Activated CD4-positive, CD25-positive, alpha-beta regulatory T cell treated with anti-CD3 and anti-CD28 coated beads, Interleukin-2, amount 50 U/mL, for 24 hours (primary cell): ENCODE measurements around the gene SHLD2.
"Not testable (repeated sequence)": the region's sequence is repeated elsewhere in the genome, so short reads cannot be mapped to it uniquely, and the experiment has no call there.

Experiments
- ATAC-seq, 2 donors: fragments of 150-1000 bp; cut with Tn5 transposase; one replicate each; pipeline ENCODE4 v1.10.0; 2021; ENCODE audit warnings: mild to moderate bottlenecking in 1 of 2, moderate library complexity in 1 of 2

SHLD2 gene

DNA sequence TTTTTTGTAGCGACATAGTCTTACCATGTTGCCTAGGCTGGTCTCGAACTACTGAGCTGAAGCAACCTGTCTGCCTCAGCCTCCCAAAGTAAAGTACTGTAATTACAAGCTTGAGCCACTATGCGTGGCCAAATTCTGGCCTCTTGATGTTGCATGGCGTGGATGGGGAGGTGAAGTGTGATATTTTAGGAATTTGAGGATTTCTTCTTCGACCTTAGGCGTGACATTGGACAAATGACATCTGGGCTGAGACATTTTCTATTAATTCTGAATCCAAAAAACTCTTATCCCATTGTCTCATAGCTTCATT, 48.1 kb downstream of the SHLD2 start:
- ATAC-seq: not testable (repeated sequence)

DNA sequence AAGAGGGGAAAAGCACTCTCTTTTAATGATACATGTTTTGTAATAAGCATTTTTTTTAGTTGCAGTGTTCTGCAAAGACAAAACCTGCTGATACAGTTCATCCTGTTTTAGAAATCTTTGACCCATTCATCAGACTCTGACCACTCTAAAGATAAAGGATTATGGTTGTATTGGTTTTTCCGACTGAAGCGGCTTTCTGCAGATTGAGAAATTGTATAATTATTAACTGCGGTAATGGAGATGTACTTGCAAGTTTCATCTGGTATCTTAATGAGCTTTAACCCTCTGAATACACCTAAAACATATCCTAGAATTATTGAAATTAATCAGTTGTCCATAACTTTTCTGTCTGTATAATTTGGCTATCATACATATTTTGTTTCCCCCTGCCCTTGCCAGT, 50.6 kb downstream of the SHLD2 start:
- not testable (repeated sequence) for ATAC-seq

DNA sequence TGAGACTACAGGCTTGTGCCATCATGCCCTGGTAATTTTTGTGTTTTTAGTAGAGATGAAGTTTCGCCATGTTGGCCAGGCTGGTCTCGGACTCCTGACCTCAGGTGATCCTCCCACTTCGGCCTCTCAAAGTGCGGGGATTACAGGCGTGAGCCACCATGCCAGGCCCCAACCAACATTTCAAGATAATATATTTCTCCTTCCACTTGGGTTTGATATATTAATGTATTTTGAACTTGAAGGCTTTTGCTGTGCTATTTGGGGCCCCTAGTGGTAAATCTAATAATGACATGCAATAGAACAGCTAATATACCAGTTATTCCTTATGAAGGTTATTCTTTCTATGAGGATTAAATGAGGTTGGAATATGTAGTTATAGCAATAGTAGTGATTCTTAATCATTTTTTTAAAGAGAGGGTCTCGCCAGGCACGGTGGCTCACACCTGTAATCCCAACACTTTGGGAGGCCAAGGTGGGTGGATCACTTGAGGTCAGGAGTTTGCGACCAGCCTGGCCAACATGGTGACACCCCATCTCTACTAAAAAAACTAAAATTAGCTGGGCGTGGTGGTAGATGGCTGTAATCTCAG, 54.1 kb downstream of the SHLD2 start:
- ATAC-seq: not testable (repeated sequence)

DNA sequence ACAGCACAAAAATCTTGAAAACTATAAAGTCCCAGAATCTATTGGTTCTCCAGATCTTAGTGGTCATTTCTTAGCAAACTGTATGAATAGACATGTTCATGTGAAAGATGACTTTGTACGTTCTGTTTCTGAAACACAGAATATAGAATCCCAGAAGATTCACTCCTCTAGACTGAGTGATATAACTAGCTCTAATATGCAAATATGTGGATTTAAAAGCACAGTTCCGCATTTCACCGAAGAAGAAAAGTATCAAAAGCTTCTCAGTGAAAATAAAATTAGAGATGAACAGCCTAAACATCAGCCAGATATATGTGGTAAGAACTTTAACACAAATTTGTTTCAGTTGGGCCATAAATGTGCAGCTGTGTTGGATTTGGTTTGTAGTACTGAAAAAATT, 56.5 kb downstream of the SHLD2 start:
- not testable (repeated sequence) for ATAC-seq

DNA sequence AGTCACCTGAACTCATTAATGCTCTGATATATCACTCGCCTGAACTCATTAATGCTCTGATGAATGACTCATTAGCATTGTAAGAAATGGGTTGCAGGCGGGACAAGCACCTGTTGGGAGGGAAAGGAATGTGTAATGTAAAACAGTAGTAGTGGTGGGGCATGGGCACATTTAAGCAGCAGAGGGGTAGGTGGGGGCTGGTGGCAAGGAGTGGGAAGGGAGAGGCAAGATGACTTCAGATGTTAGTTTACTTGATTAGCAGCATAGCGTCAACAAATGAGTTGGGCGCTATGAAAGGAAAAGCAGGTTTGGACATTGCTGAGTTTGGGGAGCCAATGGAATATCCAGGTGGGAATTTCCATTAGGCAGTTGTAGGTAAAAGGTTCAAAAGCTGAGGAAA, 61.8 kb downstream of the SHLD2 start:
- ATAC-seq: not testable (repeated sequence)

DNA sequence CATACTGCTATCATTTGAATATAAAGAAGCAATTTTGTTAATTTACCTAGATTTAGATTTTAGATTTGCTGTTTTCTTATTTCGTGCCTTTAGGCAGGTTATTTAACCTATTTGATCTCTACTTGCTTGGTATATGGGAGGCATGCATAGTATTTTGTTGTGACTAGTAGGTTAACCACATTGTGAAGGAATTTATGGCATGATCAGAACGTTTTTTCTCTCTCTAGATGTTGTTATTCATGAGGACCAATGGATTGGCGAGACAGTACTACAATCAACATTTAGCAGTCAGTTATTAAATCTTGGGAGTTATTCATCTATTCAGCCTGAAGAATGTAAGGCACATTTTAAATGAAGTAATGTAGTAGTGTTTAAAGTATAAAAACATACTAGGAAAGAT, 62.8 kb downstream of the SHLD2 start:
- not testable (repeated sequence) for ATAC-seq

DNA sequence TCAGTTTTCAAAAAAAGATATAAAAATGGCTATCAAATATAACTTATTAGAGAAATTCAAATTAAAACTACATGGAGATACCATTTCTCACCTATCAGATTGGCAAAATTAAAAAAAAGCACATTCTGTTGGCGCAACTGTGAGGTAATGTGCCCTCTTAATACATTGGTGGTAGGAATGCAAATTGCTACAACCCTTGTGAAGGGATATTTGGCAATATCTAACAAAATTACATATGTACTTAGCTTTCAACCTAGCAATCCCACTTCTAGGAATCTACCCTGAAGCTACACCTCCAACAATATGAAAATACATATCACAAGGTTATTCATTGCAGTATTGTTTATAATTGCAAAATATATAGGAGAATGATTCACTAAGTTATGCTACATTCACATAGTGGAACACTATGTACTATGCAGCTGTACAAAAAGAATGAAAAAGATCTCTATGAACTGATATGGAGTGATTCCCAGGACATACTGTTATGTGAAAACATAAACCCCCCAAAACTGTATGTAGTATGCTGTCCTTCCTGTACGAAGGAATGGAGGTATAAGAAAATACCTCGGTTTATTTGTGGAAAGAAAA, 67.8 kb downstream of the SHLD2 start:
- ATAC-seq: not testable (repeated sequence)

DNA sequence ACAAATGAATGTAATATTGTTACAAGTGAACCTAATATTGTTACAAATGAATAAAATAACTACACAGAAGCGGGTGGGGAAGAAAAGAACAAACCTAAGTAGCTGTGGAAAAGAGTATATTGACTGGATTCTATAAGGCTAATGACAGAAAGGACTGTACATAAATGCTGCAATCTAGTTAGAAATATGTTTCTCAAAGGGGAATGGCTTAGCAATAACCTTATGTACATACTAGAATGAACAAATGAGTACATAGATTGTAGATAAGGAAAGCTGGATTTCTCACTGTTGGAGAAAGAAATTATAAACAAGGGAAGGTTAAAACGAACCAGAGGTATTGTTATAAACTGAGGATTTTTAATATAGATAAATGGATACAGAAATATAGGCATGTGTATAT, 68.4 kb downstream of the SHLD2 start:
- ATAC-seq: not testable (repeated sequence)

DNA sequence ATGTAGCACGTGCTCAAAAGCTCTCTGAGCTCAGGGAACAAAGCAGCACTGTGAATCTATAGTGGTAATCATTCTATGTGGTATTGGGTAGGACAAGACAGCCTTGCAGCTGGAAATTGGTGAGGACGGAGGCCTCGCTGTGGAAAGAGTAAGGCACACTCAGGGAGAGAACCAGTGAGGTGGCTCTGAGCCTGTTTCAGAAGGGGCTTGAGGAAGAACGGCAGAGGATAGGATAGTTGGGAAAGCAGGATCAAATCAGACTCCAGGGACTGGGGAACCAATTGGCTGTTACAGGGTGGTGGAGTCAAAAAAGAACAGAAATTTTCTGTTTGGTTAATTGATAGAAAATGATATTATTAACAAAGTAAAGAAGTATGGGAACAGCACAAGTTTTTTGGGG, 74.9 kb downstream of the SHLD2 start:
- not testable (repeated sequence) for ATAC-seq

DNA sequence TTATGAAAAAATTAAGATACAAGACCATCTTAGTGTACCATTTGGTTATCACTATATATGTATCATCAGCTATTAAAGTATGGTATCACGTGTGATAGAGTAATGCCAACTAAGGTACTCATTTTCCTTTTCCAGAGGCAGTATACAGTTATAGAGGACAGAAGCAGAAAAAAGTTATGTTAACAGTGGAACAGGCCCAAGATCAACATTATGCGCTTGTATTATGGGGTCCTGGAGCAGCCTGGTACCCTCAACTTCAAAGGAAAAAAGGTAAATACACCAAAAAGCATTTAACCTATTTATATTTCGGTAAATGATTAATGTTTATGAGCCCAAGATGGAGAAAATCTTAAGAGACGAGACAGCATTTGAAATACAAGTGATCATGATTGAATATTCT, 75.7 kb downstream of the SHLD2 start:
- ATAC-seq: not testable (repeated sequence)

DNA sequence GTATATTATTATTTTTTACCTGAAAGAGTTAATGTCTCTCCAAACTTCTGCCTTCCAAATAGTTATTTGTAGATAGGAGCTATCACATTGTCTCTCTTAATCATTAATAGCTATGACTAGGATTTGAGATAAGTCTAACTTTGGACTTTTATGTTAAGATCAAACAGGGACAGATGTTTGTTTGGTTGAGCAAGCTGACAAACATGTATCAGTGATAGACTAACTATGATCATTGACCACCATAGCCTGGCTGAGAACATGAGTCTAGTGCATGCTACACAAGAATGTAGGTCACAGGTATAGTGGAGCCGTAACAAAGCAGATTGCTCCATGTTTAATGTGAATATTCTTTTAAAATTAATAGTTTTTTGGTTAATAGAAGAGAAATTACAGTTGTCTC, 76.7 kb downstream of the SHLD2 start:
- not testable (repeated sequence) for ATAC-seq

DNA sequence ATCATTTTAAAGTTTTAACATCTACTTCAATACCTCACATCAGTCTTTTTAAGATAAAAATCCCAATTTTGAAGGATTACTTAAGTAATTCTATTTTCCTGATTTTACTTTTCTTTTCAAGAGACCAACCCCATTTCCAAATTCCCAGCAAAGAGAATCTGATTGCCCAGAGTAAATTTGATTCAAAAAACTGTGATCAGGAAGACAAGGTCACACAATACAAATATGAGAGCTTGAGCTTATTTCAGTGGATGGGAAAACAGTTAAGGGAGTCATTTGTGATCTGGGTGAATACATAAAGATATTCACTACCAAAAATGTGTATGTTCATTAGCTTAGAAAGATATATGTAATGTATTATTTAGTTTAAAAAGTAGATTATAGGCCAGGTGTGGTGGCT, 77.2 kb downstream of the SHLD2 start:
- not testable (repeated sequence) for ATAC-seq

DNA sequence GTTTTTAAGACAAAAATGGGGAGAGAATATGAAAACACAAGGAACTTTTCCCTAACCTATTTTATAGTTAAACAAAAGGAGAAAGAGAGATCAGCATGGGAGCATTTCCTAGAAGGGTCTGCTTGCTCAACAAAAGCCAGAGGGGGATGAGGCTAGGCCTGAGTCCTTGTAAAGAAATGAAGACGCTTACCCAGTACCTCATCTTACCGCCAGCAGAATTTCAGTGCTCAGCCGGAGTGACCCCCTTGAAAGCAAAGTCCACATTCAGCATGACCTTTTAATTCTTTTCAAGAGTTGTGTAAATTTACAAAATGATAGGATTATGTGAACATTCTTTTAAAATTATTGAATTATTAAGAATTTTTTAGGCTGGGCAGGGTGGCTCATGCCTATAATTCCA, 82.6 kb downstream of the SHLD2 start:
- ATAC-seq: not testable (repeated sequence)

DNA sequence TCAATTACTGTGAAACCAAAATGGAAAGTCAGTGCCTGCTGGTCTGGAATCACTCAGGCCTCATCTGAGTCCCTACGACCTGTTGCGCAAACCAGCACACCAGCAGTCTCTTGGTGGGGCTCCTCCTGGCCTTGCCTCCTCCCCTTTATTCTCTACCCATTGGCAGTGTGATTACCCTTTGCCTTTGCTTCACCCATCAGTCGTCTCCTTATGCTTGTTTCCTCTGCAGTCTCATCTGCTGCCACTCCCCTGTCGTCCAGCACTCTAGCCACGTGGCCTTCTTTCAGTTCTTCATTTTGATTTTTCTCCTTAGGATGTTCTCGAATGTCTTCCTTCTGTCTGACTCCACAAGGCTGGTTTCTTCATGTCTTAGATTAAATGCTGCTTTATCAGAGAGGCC, 89.4 kb downstream of the SHLD2 start:
- ATAC-seq: not testable (repeated sequence)

DNA sequence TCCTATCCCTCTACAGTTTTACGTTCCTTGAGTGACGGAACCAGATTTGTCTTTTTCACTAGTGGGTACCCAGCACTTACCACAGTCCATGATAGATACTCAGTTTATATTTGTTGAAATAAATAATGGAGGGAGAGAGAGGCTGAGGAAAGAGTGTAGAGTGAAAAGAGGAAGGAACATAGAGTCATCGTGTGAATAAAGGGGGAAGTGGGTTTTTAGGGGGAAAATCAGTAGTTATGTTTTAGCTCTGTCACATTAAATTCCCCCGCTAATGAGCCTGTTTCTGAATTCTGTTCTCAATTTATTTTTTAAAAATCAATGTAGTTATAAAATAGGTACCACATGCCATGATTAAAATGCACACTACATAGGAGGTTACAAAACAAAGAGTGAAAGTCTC, 91.0 kb downstream of the SHLD2 start:
- not testable (repeated sequence) for ATAC-seq

DNA sequence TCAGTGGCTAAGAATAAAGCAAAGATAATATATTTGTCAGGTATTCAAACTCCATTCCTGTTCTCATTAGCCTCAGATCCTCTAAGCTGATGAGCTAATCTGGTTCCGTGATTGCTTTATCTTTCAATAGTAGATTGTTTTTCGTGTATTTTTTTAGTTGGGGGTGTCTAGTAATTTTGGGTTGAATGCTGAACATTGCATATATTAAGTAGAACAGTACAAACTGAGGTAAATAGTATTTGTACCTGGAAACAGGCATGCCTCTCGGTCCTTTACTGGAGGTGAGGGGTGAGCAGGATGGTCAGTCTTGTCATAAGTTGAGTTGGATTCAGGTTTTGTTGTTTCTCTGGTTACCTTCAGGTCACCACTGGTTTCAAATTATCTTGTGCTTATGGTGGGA, 92.6 kb downstream of the SHLD2 start:
- ATAC-seq: not testable (repeated sequence)

DNA sequence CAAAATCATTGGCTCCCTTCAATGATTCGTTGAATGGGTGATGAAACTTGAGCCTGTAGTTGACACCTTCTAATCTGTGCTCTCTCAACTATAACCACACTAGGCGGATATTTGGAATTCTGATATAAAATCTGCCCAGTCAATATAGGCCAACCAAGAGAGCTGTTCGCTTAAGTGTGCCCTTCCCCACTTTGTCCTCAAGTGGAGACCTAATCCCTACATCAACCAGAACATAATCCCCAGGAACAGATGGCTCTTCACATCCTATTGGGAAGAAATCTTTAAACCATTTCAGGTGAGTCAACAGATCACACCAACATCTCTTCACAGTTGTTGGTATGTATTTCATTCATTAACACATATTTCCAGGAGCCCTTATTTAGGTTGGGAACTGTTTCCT, 96.8 kb downstream of the SHLD2 start:
- not testable (repeated sequence) for ATAC-seq

DNA sequence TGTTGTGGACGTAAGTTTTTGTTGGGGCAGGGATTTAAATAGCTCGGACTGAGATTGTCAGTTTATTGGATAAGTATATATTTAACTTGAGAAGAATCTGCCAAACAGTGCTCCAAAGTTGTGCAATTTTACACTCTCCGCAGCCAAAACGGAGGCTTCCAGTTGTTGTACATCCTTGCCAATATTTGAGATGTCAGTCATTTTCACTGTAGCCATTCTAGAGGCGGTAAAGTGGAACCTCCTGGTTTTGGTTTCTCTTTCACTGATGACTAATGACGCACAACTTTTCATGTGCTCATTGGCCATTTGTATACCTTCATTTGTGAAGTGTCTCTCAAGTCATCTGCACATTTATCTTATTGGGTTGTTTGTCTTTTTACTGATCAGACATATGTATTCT, 105.9 kb downstream of the SHLD2 start:
- ATAC-seq: peak; percentile 79 to 86

DNA sequence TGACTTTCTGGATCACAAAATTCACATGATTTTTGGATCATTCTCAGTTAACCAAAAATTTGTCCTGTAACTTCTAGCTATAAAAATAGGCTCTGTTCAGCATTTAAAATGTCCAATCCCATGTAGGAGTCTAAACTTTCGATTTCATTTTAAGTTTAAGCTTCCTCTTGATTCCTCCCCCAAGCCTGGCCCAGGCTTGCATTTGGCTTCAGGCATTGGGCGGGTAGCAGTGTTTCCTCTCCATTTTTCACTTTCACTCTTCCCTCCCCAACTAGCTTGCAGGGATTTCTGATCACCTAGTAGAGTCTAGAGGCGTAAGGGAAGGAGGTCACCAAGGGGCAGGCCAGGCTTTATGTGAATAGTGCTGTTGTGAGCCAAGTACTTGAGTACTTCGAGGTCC, 109.8 kb downstream of the SHLD2 start:
- ATAC-seq: not testable (repeated sequence)

DNA sequence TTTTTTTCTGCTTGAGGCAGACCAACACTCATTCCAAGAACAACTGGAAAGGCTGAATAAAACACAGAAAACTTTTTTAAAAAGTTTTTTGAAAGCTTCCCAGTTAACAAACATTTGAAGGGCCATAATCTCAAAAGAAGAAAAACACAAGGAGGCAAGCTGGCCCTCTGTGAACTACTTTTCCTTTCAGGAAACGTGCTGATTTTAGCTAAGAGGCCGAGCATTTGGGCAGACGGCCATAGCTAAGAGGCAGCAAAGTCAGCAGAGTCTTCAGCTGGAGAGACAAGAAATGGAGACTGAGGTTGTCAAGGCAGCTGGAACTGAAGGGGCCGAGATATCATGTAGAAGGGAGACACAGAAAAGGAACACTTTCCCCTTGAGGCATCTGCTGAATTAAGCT, 111.9 kb downstream of the SHLD2 start:
- ATAC-seq: not testable (repeated sequence)

DNA sequence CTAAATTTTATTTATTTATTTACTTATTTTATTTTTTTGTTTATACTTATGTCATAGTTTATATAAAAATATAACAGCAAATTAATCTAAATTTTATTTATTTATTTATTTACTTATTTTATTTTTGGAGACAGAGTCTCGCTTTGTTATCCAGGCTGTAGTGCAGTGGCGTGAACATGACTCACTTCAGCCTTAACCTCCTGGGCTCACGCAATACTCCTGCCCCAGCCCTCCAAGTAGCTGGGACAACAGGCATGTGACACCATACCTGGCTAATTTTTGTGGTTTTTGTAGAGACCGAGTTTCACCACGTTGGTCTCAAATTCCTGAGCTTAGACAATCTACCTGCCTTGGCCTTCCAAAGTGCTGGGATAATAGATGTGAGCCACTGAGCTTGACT, 115.3 kb downstream of the SHLD2 start:
- not testable (repeated sequence) for ATAC-seq

DNA sequence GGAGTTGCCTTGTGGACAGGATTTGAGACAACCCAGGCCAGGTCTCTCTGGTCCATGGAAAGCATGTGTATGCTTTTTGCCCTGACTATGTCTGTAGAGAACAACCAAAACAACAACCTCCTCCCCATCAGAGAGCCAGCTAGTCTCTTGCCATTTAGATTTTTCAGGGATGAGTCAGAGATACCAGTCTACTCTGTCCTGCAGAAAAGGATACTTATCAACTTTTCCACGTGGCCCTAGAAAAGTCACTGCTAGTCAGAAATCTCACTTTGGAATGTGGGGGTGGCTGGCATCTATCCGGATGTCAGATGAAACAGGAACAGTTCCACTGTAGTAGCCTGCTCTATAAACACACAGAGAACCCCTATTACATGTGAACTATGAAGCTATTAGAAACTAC, 116.8 kb downstream of the SHLD2 start:
- peak in 1 of 2 donors; percentile 38 for ATAC-seq

DNA sequence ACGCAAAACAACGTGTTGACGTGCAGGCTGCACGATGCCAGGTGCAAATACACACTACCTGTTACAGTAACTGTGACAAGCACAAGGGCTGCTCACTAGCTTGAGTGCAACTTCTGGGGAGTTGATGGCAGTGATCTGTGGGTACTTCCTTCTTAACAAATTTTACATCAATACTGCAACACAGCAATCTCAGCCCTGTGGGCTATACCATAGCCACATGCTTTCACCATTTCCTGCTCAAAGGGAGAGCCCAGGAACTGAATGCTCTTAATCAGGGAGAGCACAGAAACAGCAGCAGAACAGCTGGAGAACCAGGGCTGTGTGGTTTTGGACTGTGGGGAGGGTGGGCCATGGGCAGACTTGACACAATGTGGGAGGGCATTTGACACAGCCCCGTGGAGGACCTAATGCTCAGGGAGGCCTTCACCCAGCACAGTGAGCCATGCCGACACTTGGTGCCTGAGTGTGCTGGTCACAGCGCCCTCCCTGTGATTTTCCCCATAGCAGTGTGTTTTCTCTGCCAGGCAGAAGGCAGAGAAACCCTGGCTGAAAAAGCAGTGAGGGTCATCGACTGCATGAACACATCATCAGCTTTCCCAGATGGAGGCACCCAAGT, 118.3 kb downstream of the SHLD2 start:
- peak in 1 of 2 donors; percentile 31 for ATAC-seq

DNA sequence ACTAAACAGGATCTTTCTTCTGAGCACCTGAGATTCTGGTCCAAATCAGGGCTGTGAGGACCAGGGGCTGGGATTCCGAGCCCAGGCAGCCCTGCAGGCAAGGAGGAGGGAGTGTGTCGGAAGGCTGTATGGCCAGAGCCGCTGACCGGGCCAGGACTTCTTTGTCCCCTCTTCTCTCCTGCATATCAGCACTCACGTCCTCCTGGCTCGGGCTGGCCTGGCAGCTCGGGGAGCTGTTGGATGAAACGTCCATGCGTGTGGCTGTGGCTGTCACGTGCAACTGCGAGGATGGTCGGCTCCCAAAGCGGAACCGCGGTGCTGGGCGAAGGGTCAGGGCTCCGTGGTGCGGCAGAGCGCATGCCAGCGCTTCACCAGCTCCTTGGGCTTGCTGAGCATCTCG, 118.8 kb downstream of the SHLD2 start:
- ATAC-seq: not testable (repeated sequence)

DNA sequence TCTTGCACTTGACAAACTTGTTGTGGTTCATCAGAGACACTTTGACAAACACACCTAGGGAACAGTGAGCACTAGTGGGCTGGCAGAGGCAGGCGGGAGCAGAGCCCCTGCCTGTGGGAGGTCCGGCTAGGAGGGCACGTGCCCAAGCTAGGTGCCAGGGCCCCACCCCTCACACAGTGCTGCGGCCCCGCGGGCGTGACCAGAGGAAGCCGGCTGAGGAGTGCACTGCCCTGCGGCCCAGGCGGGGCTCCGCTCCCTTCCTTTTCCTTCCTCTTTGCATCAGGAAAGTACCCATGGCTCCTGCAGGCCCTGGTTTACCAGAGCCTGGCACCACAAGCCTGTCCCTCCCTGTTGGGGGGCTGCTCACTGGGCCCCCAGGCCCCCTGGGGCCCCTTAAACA, 121.1 kb downstream of the SHLD2 start:
- not testable (repeated sequence) for ATAC-seq
